ENCODE measurements around the gene KCNJ16.

DNA sequence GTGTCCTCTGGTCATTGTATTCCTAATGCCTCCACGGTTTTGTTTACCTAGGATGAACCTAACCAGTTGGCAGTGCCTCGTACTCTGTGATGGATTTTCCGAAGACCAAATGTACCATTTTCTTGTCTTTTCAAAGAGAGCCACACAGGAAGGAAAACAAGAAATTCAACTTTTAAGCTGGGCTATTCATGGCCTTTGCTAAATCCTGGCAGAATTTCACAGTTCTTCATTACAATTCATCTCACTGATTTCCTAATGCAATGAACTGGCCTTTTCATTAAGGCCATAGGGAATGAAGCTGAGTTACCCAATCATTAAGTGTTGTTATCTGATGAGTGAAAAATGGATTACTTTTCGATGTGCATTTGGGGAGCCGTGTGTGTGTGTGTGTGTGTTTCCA lies 7.9 kb upstream of the KCNJ16 start:
- TF ChIP-seq POLR2A (IDR thresholded peaks at IDR 0.05), result no peak
- TF ChIP-seq, protein P1, sequence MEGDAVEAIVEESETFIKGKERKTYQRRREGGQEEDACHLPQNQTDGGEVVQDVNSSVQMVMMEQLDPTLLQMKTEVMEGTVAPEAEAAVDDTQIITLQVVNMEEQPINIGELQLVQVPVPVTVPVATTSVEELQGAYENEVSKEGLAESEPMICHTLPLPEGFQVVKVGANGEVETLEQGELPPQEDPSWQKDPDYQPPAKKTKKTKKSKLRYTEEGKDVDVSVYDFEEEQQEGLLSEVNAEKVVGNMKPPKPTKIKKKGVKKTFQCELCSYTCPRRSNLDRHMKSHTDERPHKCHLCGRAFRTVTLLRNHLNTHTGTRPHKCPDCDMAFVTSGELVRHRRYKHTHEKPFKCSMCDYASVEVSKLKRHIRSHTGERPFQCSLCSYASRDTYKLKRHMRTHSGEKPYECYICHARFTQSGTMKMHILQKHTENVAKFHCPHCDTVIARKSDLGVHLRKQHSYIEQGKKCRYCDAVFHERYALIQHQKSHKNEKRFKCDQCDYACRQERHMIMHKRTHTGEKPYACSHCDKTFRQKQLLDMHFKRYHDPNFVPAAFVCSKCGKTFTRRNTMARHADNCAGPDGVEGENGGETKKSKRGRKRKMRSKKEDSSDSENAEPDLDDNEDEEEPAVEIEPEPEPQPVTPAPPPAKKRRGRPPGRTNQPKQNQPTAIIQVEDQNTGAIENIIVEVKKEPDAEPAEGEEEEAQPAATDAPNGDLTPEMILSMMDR (IDR thresholded peaks at IDR 0.05 in 4 of 5, conservative IDR thresholded peaks at IDR 0.05 in 1 of 5), result no peak

All from gastrocnemius medialis (tissue), 4 donors.